Measurements from ENCODE around the gene XPR1.

The XPR1 gene

GRCh38 chr1:180919183-180919700 lies 287.4 kb downstream of the XPR1 start:
- no peak for DNase-seq

GRCh38 chr1:180920193-180920592 lies 288.4 kb downstream of the XPR1 start:
- no peak for DNase-seq

GRCh38 chr1:180920702-180921101 lies 288.9 kb downstream of the XPR1 start:
- no peak for DNase-seq

GRCh38 chr1:180921386-180921785 lies 289.6 kb downstream of the XPR1 start:
- no peak for DNase-seq

GRCh38 chr1:180921891-180922630 lies 290.2 kb downstream of the XPR1 start:
- DNase-seq = no peak

GRCh38 chr1:180922631-180923015 lies 290.8 kb downstream of the XPR1 start:
- no peak for DNase-seq

GRCh38 chr1:180923021-180923841 lies 291.4 kb downstream of the XPR1 start:
- no peak for DNase-seq

GRCh38 chr1:180923887-180924286 lies 292.1 kb downstream of the XPR1 start:
- DNase-seq = no peak

GRCh38 chr1:180924939-180925338 lies 293.1 kb downstream of the XPR1 start:
- no peak for DNase-seq

GRCh38 chr1:180925471-180926051 lies 293.7 kb downstream of the XPR1 start:
- no peak for DNase-seq

GRCh38 chr1:180926164-180926981 lies 294.6 kb downstream of the XPR1 start:
- DNase-seq = no peak

- no peak for DNase-seq
These were observed 295.5 kb downstream of the XPR1 start for GRCh38 chr1:180927348-180927747.

- DNase-seq = no peak
These were observed 296.0 kb downstream of the XPR1 start for GRCh38 chr1:180927841-180928240.

GRCh38 chr1:180928331-180929230 lies 296.8 kb downstream of the XPR1 start:
- DNase-seq = no peak

- DNase-seq = no peak
These were observed 297.6 kb downstream of the XPR1 start for GRCh38 chr1:180929389-180929788.

- DNase-seq = no peak
These were observed 298.9 kb downstream of the XPR1 start for GRCh38 chr1:180930687-180931086.

- DNase-seq = no peak
These were observed 299.7 kb downstream of the XPR1 start for GRCh38 chr1:180931529-180931928.

- DNase-seq = no peak
These were observed 300.6 kb downstream of the XPR1 start for GRCh38 chr1:180932378-180932777.

- no peak for DNase-seq
These were observed 301.3 kb downstream of the XPR1 start for GRCh38 chr1:180933141-180933540.

- no peak for DNase-seq
These were observed 302.7 kb downstream of the XPR1 start for GRCh38 chr1:180934563-180934962.

GRCh38 chr1:180935326-180936109 lies 303.7 kb downstream of the XPR1 start:
- no peak for DNase-seq

Data from activated gamma-delta T cell (primary cell).